ENCODE measurements around the gene MGAT3.

MGAT3 gene

GRCh38 chr22:39489094-39490068, 32.6 kb downstream of the MGAT3 start:
- in situ Hi-C loops (cut with HindIII; ENCODE audit: low sequenced_read_pairs): no loop called here

- in situ Hi-C loops (cut with HindIII; ENCODE audit: low sequenced_read_pairs): no loop called here
These were observed 33.5 kb downstream of the MGAT3 start for GRCh38 chr22:39490135-39490798.

GRCh38 chr22:39490966-39491680, 34.3 kb downstream of the MGAT3 start:
- in situ Hi-C loops (cut with HindIII; ENCODE audit: low sequenced_read_pairs): no loop called here

- in situ Hi-C loops (cut with HindIII; ENCODE audit: low sequenced_read_pairs): no loop called here
These were observed 34.9 kb downstream of the MGAT3 start for GRCh38 chr22:39491696-39492095.

DNA sequence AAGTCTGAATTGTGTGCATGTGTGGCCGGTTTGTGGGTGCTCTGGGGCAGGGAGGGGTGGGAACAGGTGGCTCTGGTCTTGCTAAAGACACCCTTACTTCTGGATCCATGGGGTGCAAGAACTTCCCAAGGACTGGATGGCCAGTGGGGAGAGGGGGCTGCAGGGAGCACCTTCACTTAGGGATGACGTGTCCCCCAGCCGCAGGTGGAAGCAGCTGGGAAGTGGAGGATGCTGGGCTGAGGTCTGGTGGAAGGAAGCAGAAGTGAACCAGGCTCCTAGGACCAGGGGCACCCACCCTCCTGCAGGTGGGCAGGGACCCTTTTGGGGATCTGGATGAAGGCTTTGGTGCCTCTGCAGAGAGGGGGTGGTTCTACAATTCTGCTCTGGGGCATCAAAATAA, 35.4 kb downstream of the MGAT3 start:
- in situ Hi-C loops (cut with HindIII; ENCODE audit: low sequenced_read_pairs): no loop called here

DNA sequence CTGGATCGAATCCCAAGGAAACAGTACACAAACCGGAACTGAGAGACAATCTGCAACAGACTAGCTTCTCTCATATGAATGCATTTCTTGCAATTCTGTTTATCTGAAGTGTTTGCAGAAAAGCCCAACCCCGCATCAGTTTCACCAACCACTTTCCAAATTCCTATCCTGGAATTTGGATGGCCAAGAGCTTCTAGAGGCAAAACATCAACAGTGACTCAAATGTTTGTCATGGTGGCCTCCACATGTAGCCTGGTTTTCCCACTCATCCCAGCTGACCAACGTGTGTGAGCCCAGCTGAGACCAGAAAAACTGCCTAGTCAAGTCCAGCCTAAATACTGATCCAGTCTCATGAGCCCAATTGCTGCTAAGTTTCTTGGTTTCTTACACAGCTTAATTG, 36.9 kb downstream of the MGAT3 start:
- in situ Hi-C loops (cut with HindIII; ENCODE audit: low sequenced_read_pairs): no loop called here

GRCh38 chr22:39494471-39495120, 37.8 kb downstream of the MGAT3 start:
- in situ Hi-C loops (cut with HindIII; ENCODE audit: low sequenced_read_pairs): no loop called here

DNA sequence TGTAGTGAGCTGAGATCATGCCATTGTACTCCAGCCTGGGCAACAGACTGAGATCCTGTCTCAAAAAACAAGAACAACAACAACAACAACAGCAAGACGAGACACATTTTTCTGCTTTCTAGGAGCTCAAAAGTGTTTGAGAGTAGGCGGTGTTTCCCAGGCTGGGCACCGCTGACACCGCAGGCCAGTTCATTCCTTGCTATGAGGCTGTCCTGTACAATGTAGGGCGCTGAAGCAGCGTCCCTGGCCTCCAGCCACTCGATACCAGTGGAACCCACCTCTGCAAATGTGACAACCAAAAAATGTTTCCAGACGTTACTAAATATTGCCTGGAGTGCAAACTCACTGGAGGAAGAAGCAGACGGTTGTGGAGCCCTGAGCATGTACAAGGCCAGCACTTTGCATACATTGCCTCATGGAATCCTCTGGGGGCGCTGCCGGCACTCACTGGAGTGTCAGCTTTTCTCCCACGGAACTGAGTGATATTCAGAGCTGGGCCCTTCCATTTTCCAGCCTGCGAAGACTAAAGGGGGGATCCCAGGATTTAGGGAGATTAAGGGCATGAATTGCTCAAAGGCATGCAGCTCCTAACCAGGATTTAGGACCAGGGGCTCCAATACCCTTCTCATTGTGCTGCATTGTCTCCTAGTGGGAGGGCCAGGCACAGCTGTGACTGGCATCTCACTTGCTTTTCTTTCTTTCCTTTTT, 39.5 kb downstream of the MGAT3 start:
- in situ Hi-C loops (cut with HindIII; ENCODE audit: low sequenced_read_pairs): no loop called here

DNA sequence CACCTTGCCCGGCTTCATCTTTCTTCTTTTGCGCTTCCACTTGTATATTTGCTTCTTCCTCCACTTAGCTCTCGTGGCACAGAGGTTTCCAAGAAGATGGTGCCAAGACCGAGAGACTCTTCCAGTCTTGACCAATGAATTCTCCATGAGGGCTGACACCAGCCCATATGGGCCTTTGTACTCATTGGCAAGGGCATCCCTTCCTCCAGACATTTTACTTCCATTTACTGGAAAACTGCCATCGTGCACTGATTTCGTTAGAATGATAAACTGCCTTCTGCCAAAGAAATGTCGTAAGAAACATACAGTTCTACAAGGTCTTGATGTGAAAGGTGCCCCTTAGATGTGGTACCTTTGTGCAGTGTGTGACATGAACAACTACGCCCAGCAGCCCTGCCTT, 40.6 kb downstream of the MGAT3 start:
- in situ Hi-C loops (cut with HindIII; ENCODE audit: low sequenced_read_pairs): no loop called here

DNA sequence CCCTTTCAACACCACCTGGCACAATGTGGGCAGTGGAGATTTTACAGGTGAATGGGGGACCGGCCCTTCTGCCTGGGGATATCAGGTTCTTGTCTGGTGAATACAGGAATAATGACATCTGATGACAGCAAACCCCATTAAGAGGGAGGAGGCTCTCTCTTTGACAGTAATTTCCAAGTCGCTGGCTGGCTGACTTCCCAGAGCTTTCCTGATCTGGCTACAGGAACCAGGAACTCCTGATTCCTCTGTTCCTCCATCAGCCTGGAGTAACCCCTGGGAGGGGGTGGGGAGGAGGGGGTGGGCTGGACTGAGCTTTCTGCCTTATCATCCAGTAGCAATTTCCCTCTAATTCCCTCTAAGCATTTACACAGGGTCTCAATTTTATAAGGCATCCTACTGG, 41.6 kb downstream of the MGAT3 start:
- in situ Hi-C loops (cut with HindIII; ENCODE audit: low sequenced_read_pairs): no loop called here

GRCh38 chr22:39498802-39499201, 42.0 kb downstream of the MGAT3 start:
- in situ Hi-C loops (cut with HindIII; ENCODE audit: low sequenced_read_pairs): no loop called here

DNA sequence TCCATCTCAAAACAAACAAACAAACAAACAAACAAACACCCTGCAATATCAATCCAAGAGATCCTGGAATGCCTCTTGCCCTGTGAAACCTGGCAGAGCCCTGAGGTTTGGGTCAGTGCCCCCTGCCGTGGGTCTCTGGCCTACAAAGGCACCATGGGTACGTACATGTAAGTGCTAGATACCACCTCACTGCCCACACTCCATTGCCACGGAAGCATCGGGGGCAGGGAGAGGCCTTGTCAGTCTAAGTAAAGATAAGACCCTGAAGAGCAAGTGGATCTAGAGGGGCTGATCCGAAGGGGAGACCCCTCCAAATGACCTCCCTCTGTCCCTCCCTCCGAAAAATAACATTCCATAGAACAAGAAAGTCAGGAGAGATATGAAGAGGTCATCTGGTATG, 43.3 kb downstream of the MGAT3 start:
- in situ Hi-C loops (cut with HindIII; ENCODE audit: low sequenced_read_pairs): no loop called here

DNA sequence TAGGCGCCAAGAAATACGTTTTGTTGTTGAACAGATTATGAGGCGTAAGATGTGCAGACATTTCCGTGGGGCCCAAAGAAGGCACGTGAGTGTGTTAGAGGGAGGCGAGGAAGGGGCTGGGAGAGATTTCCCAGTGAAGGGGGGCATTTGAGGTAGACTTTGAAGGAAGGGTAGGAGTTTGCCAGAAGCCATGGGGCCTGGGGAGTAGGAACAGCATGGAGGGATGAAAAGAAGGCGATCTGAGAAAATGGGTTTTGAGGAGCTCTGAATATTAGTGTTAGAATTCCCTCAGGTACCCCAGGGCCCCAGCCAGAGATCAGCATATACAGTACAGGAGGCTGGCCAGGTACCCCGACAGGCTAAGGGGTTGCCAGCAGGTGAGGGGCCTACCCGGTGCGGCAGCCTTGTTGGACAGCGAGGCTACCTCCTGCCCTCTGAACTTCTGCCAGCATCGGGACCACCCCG, 44.9 kb downstream of the MGAT3 start:
- in situ Hi-C loops (cut with HindIII; ENCODE audit: low sequenced_read_pairs): no loop called here

DNA sequence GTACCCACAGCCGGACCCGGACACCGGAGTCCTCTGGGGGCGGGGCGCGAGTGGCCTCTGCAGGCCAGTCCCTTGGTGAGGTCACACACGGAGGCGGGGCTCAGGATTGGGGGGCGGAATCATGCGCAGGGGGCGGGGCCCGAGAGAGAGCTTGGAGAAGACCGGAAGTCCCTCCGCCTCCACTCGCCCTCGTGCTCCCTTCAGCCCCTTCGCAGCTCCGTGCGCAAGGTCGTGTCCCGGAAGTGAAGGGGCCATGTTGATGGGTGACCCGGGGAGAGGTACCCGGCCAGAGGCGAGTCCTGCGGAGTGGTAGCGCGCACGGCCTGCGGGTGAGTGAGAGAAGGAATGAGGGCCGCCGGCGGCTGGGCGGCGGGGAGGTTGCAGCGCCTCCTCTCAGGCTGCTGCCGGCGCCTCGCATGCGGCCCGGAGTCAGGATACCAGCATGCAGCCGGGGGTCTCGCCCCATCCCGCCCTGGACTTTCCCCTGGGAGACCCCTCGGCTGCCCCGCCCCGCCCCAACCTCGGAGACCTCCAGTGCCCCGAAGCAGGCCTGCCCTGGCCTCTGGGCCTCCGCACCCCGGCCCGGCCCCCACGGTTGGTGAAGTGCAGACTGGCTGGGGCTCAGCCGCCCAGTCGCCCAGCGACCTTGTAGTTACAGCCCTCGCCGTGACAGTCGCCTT, 45.4 kb downstream of the MGAT3 start, which contains the start of gene MIEF1:
TSS of gene MIEF1 (plus strand) at position 182 of the 680 bp plus-strand sequence. CDS start 9,005 bp downstream, outside the sequence.
- in situ Hi-C loops (cut with HindIII; ENCODE audit: low sequenced_read_pairs): no loop called here

DNA sequence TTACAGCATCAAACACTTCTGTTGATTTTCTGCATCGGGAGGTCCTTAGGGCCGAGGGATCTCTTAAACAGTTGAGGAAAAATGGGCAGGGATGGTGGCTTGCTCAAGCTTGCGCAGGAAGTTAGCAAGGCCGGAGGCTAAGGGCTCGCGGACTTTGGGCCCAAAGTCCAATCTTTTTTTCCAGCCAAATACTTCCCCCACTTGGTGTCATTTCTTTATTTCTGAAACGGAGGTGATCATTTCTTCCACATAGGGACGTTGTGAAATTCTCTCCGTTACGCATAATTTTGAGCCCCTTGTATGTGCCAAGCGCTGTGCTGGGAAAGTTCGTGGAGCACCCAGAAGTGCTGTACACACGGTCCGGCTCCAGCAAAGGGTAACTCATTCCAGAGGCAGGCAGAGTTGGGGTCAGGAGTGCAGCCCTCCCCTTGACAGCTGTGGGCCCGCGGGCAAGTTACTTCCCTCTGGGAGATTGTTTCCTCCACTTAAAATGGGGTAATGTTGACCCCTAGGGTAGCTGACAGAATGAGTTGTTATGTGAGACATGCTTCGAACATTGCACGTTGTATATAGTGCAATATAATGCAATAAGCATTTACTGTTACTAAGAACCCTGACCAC, 46.1 kb downstream of the MGAT3 start:
- in situ Hi-C loops (cut with HindIII; ENCODE audit: low sequenced_read_pairs): no loop called here

GRCh38 chr22:39503630-39504029, 46.8 kb downstream of the MGAT3 start:
- in situ Hi-C loops (cut with HindIII; ENCODE audit: low sequenced_read_pairs): no loop called here

DNA sequence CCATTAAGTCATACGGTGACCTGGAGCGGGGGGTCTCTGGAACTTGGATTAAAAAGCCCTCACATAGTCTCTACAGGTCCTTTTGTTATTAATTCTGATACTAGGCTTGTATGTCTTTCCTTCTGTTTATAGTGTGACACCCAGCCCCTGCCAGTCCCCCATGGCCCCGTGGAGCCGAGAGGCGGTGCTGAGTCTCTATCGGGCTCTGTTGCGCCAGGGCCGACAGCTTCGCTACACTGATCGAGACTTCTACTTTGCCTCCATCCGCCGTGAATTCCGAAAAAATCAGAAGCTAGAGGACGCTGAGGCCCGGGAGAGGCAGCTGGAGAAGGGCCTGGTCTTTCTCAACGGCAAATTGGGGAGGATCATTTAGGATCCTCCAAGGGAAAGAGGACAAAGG, 47.3 kb downstream of the MGAT3 start:
- in situ Hi-C loops (cut with HindIII; ENCODE audit: low sequenced_read_pairs): no loop called here

GRCh38 chr22:39507021-39507420, 50.2 kb downstream of the MGAT3 start:
- in situ Hi-C loops (cut with HindIII; ENCODE audit: low sequenced_read_pairs): loop anchor here (5.0 kb wide), 1 partner anchor 55 kb away; no protein-coding TSS in a partner anchor

DNA sequence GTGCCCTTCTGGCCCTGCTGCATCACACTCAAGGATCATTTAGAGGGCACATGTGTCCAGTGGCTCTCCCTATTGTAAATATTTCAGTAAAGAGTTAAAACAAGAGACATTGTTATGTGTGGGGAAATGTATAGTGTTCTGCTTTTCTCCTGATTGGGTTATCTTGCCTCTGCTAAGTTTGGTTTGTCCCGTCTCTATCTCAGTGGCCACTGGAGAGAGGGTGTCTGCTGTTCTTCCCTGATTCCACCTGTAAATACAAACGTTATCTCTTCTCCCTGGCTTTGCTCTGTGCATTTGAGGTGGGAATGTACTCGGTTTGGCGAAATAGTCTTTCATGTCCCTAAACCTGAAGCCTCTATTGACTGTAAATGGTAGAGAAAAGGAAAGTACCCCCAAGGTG, 51.6 kb downstream of the MGAT3 start:
- in situ Hi-C loops (cut with HindIII; ENCODE audit: low sequenced_read_pairs): loop anchor here (5.0 kb wide), 1 partner anchor 56 kb away; no protein-coding TSS in a partner anchor
